RWPE2 (cell line): ENCODE data around the gene KNDC1.

Experiments
- ATAC-seq: fragments of 200-7000 bp; cut with Tn5 transposase; 3 replicates; pipeline ENCODE4 v1.9.1; 2021; ENCODE audit warnings: low read depth
- DNase-seq: peaks from one replicate; pipeline ENCODE4 v3.0.0-alpha.2; 2020; ENCODE audit warnings: low spot score
- H3K27ac ChIP-seq: fragments of 450-650 bp; 2 replicates; pipeline ENCODE4 v1.5.1; 2017; ENCODE audit warnings: mild to moderate bottlenecking; ENCODE audit not compliant: poor library complexity, severe bottlenecking
- H3K27me3 ChIP-seq: fragments of 250-450 bp; sonication (Bioruptor Pico); 2 replicates; pipeline ENCODE4 v1.5.1; 2021; ENCODE audit warnings: mild to moderate bottlenecking, moderate library complexity; ENCODE audit not compliant: insufficient read depth, poor library complexity, severe bottlenecking
- H3K36me3 ChIP-seq: fragments of 250-450 bp; sonication (Bioruptor Pico); 2 replicates; pipeline ENCODE4 v1.5.1; 2020; ENCODE audit warnings: low read depth, mild to moderate bottlenecking, moderate library complexity
- H3K4me1 ChIP-seq: fragments of 250-450 bp; sonication (Bioruptor Pico); 2 replicates; pipeline ENCODE4 v1.5.1; 2021; ENCODE audit warnings: mild to moderate bottlenecking, moderate library complexity; ENCODE audit not compliant: insufficient read depth, poor library complexity, severe bottlenecking
- H3K4me3 ChIP-seq: fragments of 250-450 bp; sonication (Bioruptor Pico); 2 replicates; pipeline ENCODE4 v1.5.1; 2021; ENCODE audit warnings: mild to moderate bottlenecking, moderate library complexity; ENCODE audit not compliant: severe bottlenecking
- H3K9me3 ChIP-seq: fragments of 250-450 bp; sonication (Bioruptor Pico); 2 replicates; pipeline ENCODE4 v1.5.1; 2021; ENCODE audit warnings: mild to moderate bottlenecking, moderate library complexity; ENCODE audit not compliant: severe bottlenecking
- TF ChIP-seq, protein P1 (sequence below): fragments of 450-650 bp; IDR thresholded peaks from one replicate; pipeline ENCODE4 v1.5.1; 2017; ENCODE audit warnings: mild to moderate bottlenecking, moderate library complexity; ENCODE audit not compliant: poor library complexity, severe bottlenecking

The KNDC1 gene

GRCh38 chr10:133204226-133205015, 44.4 kb downstream of the KNDC1 start:
- TF ChIP-seq, protein P1, sequence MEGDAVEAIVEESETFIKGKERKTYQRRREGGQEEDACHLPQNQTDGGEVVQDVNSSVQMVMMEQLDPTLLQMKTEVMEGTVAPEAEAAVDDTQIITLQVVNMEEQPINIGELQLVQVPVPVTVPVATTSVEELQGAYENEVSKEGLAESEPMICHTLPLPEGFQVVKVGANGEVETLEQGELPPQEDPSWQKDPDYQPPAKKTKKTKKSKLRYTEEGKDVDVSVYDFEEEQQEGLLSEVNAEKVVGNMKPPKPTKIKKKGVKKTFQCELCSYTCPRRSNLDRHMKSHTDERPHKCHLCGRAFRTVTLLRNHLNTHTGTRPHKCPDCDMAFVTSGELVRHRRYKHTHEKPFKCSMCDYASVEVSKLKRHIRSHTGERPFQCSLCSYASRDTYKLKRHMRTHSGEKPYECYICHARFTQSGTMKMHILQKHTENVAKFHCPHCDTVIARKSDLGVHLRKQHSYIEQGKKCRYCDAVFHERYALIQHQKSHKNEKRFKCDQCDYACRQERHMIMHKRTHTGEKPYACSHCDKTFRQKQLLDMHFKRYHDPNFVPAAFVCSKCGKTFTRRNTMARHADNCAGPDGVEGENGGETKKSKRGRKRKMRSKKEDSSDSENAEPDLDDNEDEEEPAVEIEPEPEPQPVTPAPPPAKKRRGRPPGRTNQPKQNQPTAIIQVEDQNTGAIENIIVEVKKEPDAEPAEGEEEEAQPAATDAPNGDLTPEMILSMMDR = no peak
- Histone ChIP-seq H3K27ac (no peak overlapping the region), H3K36me3 (no peaks in the 10 kb centered on the region), H3K9me3 (no peaks in the 10 kb centered on the region), H3K4me3 (no peak overlapping the region), H3K27me3 (no peaks in the 10 kb centered on the region), H3K4me1 (no peaks in the 10 kb centered on the region)
- no peak for DNase-seq
- no peak for ATAC-seq

DNA sequence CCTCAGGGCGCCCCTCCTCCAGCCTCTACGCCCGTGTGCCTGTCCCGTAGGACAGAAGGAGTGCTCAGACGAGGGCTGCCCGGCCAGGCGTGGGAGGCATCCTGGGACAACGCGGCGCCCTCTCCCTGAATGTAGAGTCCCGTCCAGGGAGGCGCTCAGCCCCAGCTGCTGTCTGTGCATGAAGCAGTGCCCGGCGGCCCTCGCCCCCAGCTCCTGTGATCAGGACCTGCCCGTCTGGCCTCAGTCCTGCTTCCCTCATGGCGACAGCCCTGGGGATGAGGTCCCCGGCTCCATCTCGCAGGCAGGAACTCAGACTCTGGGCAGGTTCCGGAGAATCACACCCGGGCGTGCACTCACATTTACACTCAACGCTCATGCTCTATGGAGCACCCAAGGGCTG, 45.1 kb downstream of the KNDC1 start:
- Histone ChIP-seq H3K27me3 (no peaks in the 10 kb centered on the region), H3K36me3 (no peaks in the 10 kb centered on the region), H3K27ac (no peak overlapping the region), H3K9me3 (no peaks in the 10 kb centered on the region), H3K4me1 (no peaks in the 10 kb centered on the region), H3K4me3 (no peak overlapping the region)
- ATAC-seq = no peak
- no peak for DNase-seq
- TF ChIP-seq, protein P1 = no peak

DNA sequence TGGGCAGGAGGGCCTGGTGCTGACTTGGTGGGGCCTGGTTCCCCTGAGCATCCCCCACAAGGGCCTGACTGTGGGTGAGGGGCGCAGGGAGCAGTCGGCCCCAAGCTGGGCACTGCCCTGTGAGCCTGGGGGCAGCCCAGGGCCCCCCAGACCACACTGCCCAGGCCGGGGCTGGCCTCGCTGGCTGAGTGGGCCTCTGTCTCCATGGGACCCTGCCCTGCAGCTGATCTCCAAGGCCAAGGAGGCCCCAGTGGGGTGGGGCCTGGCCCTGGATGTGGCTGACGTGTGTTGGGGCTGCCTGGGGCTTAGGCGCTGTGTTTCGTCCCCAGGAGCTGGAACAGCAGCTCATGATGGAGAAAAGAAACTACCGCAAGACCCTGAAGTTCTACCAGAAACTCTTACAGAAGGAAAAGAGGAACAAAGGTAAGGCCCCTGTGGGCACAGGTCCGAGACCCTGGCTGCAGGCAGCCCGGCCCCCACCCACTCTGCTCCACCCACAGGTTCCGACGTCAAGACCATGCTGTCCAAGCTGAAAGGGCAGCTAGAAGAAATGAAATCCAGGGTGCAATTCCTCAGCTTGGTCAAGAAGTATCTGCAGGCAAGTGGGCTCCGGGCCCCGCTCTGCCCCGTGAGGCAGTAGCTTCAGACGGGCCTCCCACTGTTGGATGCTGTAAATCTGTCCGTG, 46.5 kb downstream of the KNDC1 start:
- Histone ChIP-seq H3K4me3 (no peak overlapping the region), H3K9me3 (no peaks in the 10 kb centered on the region), H3K4me1 (no peaks in the 10 kb centered on the region), H3K27me3 (no peaks in the 10 kb centered on the region), H3K36me3 (no peaks in the 10 kb centered on the region), H3K27ac (no peak overlapping the region)
- ATAC-seq (no peak), DNase-seq (no peak)
- TF ChIP-seq, protein P1 = no peak

- no peak for DNase-seq
- TF ChIP-seq, protein P1 = no peak
- H3K4me1 ChIP-seq = no peaks in the 10 kb centered on the region
- H3K4me3 ChIP-seq = no peak overlapping the region
- no peak overlapping the region for H3K27ac ChIP-seq
- no peak for ATAC-seq
- H3K36me3 ChIP-seq = no peaks in the 10 kb centered on the region
- H3K27me3 ChIP-seq = no peaks in the 10 kb centered on the region
- no peaks in the 10 kb centered on the region for H3K9me3 ChIP-seq
These were observed 47.1 kb downstream of the KNDC1 start for GRCh38 chr10:133207041-133207600.

- Histone ChIP-seq H3K4me1 (no peaks in the 10 kb centered on the region), H3K36me3 (no peaks in the 10 kb centered on the region), H3K4me3 (no peak overlapping the region), H3K27me3 (no peaks in the 10 kb centered on the region), H3K27ac (no peak overlapping the region), H3K9me3 (no peaks in the 10 kb centered on the region)
- no peak for DNase-seq
- ATAC-seq = no peak
- TF ChIP-seq, protein P1 = no peak
These were observed 47.6 kb downstream of the KNDC1 start for GRCh38 chr10:133207627-133208026.
